Smooth muscle cell (in vitro differentiated cells): ENCODE results near the gene TCERG1L. TPM values are rescaled to one million over a fixed set of nuclear protein-coding genes. Genes with fewer than 3 reads are reported as not detected.

Source experiments
- DNase-seq: peaks from one replicate; lab custom pipeline; 2025; ENCODE audit not compliant: unreplicated experiment; lab: John Stamatoyannopoulos, UW
- H2AFZ ChIP-seq: fragments of 200-600 bp; sonication (generic); 2 replicates; pipeline ENCODE4 v1.6.0; 2016; ENCODE audit warnings: antibody characterized with exemption, low read depth, mild to moderate bottlenecking
- H3F3A ChIP-seq: fragments of 200-600 bp; sonication (generic); 2 replicates; pipeline ENCODE4 v1.6.0; 2017; ENCODE audit warnings: antibody characterized with exemption, low read depth
- H3K27ac ChIP-seq: fragments of 200-600 bp; sonication (generic); 2 replicates; pipeline ENCODE4 v1.5.1; 2016; ENCODE audit warnings: low read depth, mild to moderate bottlenecking
- H3K27me3 ChIP-seq: fragments of 200-600 bp; sonication (generic); 2 replicates; pipeline ENCODE4 v1.6.1; 2016; ENCODE audit warnings: low read depth, mild to moderate bottlenecking
- H3K36me3 ChIP-seq: fragments of 200-600 bp; sonication (generic); 2 replicates; pipeline ENCODE4 v1.5.1; 2016; ENCODE audit warnings: low read depth
- H3K4me1 ChIP-seq: fragments of 200-600 bp; sonication (generic); 2 replicates; pipeline ENCODE4 v1.5.1; 2016; ENCODE audit warnings: low read depth
- H3K4me2 ChIP-seq: fragments of 200-600 bp; sonication (generic); 2 replicates; pipeline ENCODE4 v1.6.0; 2016; ENCODE audit warnings: mild to moderate bottlenecking
- H3K4me3 ChIP-seq: fragments of 200-600 bp; sonication (generic); 2 replicates; pipeline ENCODE4 v1.5.1; 2016; ENCODE audit warnings: mild to moderate bottlenecking
- H3K79me2 ChIP-seq: fragments of 200-600 bp; sonication (generic); 2 replicates; pipeline ENCODE4 v1.6.0; 2016; ENCODE audit warnings: low read depth, mild to moderate bottlenecking
- H3K9ac ChIP-seq: fragments of 200-600 bp; sonication (generic); 2 replicates; pipeline ENCODE4 v1.6.0; 2016; ENCODE audit warnings: low read depth
- H3K9me3 ChIP-seq: fragments of 200-600 bp; sonication (generic); replicated peaks from 2 replicates; pipeline ENCODE4 v1.5.1; 2016; ENCODE audit warnings: low read depth
- H4K20me1 ChIP-seq: fragments of 200-600 bp; sonication (generic); 2 replicates; pipeline ENCODE4 v1.6.0; 2016; ENCODE audit warnings: low read depth
- WGBS: methylation state at CpG from one replicate; pipeline ENCODE4 v1.1.7; 2016; ENCODE audit warnings: low lambda C conversion rate; 5-methylcytosine and 5-hydroxymethylcytosine counted together
- polyA plus RNA-seq: library from polyadenylated mRNA; unstranded; fragments of >200 nt; fragmentation: Nextera tagmentation; extraction: Ambion mirVana; gene quantifications from 2 replicates; pipeline ENCODE4 v1.2.1, GENCODE V29; 2016
- total RNA-seq: library from RNA; depleted of rRNA; stranded (reverse); fragments of >200 nt; gene quantifications from 2 replicates; pipeline ENCODE4 v1.2.3, GENCODE V29; 2014
- TF ChIP-seq, protein P1 (sequence below): fragments of 200-600 bp; sonication (generic); IDR thresholded peaks from 2 replicates; pipeline ENCODE4 v1.5.1; 2017; ENCODE audit warnings: borderline replicate concordance, mild to moderate bottlenecking, antibody characterized with exemption; ENCODE audit not compliant: insufficient read depth, poor library complexity, severe bottlenecking

Gene TCERG1L
- total and polyA plus RNA-seq, 2 experiments from 2014 or later = not detected

DNA sequence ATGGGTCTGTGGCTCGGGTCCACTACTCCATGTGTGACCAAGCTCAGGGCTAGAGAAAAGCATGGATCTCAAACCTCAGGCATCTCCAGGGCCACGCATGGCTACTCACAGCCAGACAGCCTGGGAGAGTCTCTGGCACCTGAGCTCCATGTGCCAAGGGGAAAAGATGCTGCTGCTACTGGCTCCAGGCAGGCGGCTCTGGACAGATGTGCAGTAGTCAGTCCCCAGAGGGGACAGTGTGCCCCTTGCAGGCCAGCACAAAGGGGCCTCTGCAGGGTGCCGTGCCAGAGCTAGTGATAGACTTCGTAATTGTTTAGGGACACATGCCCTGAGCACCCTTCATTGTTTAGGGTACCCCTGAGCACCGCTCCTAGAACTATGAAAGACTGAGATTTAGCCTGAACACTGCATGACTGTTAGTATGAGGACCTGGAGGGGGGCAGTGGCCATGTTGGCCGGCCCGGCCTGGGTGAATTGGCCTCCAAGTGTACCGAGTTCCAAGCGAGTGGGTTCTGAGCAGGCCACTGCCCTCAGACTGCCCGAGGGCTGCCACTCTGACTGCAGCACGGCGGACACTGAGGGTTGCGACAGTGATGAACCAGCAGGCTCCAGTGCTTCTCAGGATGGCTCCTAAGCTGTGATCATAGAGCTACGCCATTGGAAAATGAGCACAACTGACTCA is 80.7 kb downstream of the TCERG1L start:
- Histone ChIP-seq H3K4me2 (no peak overlapping the region), H3K27me3 (no peaks in the 10 kb centered on the region), H3K9ac (no peak overlapping the region), H4K20me1 (no peaks in the 10 kb centered on the region), H3K27ac (no peak overlapping the region), H2AFZ (no peak overlapping the region), H3K79me2 (no peaks in the 10 kb centered on the region), H3K4me1 (no peaks in the 10 kb centered on the region), H3K4me3 (no peak overlapping the region), H3K36me3 (no peaks in the 10 kb centered on the region), H3F3A (no peaks in the 10 kb centered on the region), H3K9me3 (no peaks in the 10 kb centered on the region)
- 95% methylated on average over 15 of the region's 15 CpGs for WGBS
- no peak for DNase-seq
- TF ChIP-seq, protein P1, sequence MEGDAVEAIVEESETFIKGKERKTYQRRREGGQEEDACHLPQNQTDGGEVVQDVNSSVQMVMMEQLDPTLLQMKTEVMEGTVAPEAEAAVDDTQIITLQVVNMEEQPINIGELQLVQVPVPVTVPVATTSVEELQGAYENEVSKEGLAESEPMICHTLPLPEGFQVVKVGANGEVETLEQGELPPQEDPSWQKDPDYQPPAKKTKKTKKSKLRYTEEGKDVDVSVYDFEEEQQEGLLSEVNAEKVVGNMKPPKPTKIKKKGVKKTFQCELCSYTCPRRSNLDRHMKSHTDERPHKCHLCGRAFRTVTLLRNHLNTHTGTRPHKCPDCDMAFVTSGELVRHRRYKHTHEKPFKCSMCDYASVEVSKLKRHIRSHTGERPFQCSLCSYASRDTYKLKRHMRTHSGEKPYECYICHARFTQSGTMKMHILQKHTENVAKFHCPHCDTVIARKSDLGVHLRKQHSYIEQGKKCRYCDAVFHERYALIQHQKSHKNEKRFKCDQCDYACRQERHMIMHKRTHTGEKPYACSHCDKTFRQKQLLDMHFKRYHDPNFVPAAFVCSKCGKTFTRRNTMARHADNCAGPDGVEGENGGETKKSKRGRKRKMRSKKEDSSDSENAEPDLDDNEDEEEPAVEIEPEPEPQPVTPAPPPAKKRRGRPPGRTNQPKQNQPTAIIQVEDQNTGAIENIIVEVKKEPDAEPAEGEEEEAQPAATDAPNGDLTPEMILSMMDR = no peak

GRCh38 chr10:131230166-131230565 is 81.4 kb downstream of the TCERG1L start:
- Histone ChIP-seq H3K9me3 (no peaks in the 10 kb centered on the region), H3K27me3 (no peaks in the 10 kb centered on the region), H3K4me2 (no peak overlapping the region), H2AFZ (no peak overlapping the region), H3K27ac (no peak overlapping the region), H3K9ac (no peak overlapping the region), H4K20me1 (no peaks in the 10 kb centered on the region), H3K79me2 (no peaks in the 10 kb centered on the region), H3F3A (no peaks in the 10 kb centered on the region), H3K4me3 (no peak overlapping the region), H3K36me3 (no peaks in the 10 kb centered on the region), H3K4me1 (no peaks in the 10 kb centered on the region)
- no peak for DNase-seq
- TF ChIP-seq, protein P1 = no peak
- WGBS = 88% methylated on average over 17 of the region's 17 CpGs

- no peaks in the 10 kb centered on the region for H3K27me3 ChIP-seq
- no peaks in the 10 kb centered on the region for H3K36me3 ChIP-seq
- no peak overlapping the region for H3K4me2 ChIP-seq
- no peaks in the 10 kb centered on the region for H4K20me1 ChIP-seq
- H3K9ac ChIP-seq = no peak overlapping the region
- whole genome bisulfite sequencing = 90% methylated on average over 16 of the region's 16 CpGs
- no peak overlapping the region for H3K27ac ChIP-seq
- H3K9me3 ChIP-seq = no peaks in the 10 kb centered on the region
- H2AFZ ChIP-seq = no peak overlapping the region
- no peak overlapping the region for H3K4me3 ChIP-seq
- no peaks in the 10 kb centered on the region for H3K79me2 ChIP-seq
- no peaks in the 10 kb centered on the region for H3K4me1 ChIP-seq
- DNase-seq = no peak
- TF ChIP-seq, protein P1 = no peak
- no peaks in the 10 kb centered on the region for H3F3A ChIP-seq
These were observed 84.3 kb downstream of the TCERG1L start for GRCh38 chr10:131227163-131227740.
